ENCODE results near the gene SMURF1.

SMURF1 gene

DNA sequence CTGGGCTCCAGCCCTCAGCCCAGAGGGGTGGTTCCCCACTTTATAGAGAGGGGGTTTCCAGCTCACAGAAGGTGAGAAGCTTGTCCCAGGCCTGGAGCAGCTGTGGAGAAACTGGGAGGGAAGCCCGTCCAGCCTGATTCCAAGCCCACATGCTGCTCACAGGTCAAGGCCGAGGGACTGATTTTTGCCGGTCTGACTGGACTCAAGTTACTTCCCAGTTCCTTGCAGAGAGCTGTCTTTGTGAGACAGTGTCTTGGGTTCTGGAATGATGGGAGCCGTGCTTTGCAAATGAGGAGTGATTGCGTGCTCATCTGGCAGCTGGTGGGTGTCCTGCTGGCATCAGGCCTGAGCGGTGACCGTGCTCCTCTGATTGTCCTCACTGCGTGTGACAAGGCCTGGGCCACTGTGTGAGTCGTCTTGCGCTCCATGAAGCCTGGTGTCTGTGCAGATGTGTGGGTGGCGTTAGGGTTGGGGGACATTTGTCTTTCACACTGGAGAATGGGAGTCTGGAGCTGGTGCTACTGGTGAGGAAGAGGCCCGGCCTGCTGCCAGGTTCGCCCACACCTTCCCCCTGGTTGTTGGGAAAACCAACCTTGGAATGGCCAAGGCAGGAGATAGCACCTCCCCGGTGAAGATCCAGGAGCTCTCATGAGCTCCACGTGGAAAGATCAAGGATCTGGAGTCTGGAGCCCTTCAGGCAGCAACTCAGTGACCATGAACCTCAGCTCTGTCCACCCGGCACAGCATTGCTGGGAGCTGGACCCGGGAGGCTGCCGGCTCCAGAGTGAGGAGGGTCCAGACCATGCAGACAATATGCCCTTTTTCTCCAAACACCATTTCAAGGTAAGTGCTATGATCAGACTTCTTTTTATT, 129.6 kb downstream of the SMURF1 start:
- no peaks in the 10 kb centered on the region for H3K79me2 ChIP-seq (ENCODE audit: control insufficient read depth, insufficient read depth, low read length, unreplicated experiment)
- H3K36me3 ChIP-seq (ENCODE audit: insufficient read depth, low read length), result peaks cover 54% of the 10 kb centered on the region
- no peak overlapping the region for H3K27ac ChIP-seq (ENCODE audit: low read depth, low read length)
- no peak overlapping the region for H2AFZ ChIP-seq (ENCODE audit: low read length, unreplicated experiment)
- H3K27me3 ChIP-seq (ENCODE audit: insufficient read depth, low read length), result no peaks in the 10 kb centered on the region
- H3K4me1 ChIP-seq (ENCODE audit: control insufficient read depth, insufficient read depth, low read length, unreplicated experiment), result no peaks in the 10 kb centered on the region
- H3K4me3 ChIP-seq (ENCODE audit: low read depth, low read length), result no peak overlapping the region

DNA sequence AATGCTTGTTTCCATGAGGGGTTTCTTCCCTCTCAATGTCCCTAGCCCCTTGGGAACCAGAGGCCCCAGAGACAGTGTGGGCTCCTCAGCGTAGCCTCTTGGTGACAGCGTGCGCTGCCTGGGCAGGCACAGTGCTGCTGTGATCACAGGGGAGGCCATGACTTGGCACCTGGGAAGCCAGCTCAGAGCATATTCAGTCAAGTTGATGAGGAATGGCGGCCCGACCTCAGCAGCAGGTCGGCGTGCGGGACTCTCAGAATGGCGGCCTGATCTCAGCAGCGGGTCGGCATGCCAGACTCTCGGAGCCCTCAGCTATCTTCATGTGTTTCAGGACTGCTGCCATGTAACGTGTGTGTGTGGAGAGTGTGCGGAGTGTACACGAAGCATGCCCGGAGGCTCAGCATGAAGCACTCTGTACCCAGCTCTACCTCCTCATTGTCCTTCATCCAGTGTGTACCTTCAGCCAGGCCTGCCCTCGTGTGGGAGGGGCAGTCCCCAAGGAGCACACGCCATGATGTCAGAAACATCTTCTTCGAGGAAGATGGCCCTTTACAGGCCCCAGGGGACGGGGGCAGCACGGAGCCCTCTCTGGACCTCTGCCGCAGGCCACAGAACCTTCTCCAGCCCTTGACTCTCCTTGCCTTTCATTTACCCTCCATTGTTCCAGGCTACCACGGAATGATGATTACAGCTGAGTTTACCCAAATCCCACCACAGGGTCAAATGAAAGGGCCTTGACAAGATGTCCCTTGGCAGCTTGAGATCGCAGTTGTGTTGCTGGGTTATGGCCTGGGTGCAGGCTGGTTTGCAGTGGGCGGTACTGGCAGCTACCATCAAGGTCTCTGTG, 130.4 kb downstream of the SMURF1 start:
- H3K27me3 ChIP-seq (ENCODE audit: insufficient read depth, low read length), result no peaks in the 10 kb centered on the region
- no peaks in the 10 kb centered on the region for H3K4me1 ChIP-seq (ENCODE audit: control insufficient read depth, insufficient read depth, low read length, unreplicated experiment)
- H3K79me2 ChIP-seq (ENCODE audit: control insufficient read depth, insufficient read depth, low read length, unreplicated experiment), result no peaks in the 10 kb centered on the region
- H3K27ac ChIP-seq (ENCODE audit: low read depth, low read length), result no peak overlapping the region
- H3K36me3 ChIP-seq (ENCODE audit: insufficient read depth, low read length), result peaks cover 51% of the 10 kb centered on the region
- no peak overlapping the region for H3K4me3 ChIP-seq (ENCODE audit: low read depth, low read length)
- H2AFZ ChIP-seq (ENCODE audit: low read length, unreplicated experiment), result no peak overlapping the region

DNA sequence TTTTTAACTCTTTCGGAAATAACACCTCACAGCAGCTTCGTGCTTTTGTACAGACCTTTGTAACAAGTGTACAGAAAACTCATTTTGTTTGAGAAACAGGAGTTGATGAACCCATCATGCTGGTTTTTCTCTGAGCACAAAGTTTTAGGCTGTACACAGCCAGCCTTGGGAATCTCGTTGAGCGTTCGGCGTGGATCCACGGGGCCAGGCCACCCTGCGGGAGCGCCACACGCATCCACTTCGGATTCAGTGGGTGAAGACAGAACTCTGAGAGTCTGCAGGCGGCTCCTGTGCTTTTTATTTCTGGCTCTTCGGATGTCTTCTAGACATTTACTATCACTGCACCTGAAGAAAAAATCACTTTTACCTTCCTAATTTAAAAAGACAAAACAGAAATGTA, 131.2 kb downstream of the SMURF1 start:
- Histone ChIP-seq H2AFZ (ENCODE audit: low read length, unreplicated experiment) (no peak overlapping the region), H3K79me2 (ENCODE audit: control insufficient read depth, insufficient read depth, low read length, unreplicated experiment) (no peaks in the 10 kb centered on the region), H3K4me3 (ENCODE audit: low read depth, low read length) (no peak overlapping the region), H3K27ac (ENCODE audit: low read depth, low read length) (no peak overlapping the region), H3K4me1 (ENCODE audit: control insufficient read depth, insufficient read depth, low read length, unreplicated experiment) (no peaks in the 10 kb centered on the region), H3K27me3 (ENCODE audit: insufficient read depth, low read length) (no peaks in the 10 kb centered on the region), H3K36me3 (ENCODE audit: insufficient read depth, low read length) (peaks cover 52% of the 10 kb centered on the region)

DNA sequence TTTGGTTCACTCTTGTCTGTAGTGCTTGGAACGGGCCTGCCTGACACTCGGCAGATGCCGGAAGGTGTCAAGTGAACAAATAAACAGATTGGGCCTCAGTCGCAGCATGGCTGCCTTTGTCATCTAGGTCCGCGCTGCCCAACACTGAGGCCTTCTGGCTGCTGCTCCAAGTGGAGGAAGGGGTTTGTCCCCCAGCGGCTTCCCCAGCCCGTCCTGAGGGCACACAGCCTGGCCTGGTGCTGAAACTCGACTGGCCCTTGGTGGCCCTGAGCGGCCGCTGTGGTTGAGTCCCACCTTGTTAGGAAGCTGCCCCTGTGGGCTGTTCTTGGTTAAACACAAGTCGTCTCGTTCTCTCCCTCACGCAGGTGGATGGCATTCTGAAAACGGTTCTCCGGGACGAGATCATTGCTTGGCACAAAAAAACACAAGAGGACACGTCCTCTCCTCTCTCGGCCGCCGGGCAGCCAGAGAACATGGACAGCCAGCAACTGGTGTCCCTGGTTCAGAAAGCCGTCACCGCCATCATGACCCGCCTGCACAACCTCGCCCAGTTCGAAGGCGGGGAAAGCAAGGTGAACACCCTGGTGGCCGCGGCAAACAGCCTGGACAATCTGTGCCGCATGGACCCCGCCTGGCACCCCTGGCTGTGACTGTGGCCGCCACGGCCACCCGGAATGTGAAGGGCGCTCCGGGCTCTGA, 132.1 kb downstream of the SMURF1 start:
- Histone ChIP-seq H3K79me2 (ENCODE audit: control insufficient read depth, insufficient read depth, low read length, unreplicated experiment) (no peaks in the 10 kb centered on the region), H2AFZ (ENCODE audit: low read length, unreplicated experiment) (no peak overlapping the region), H3K4me3 (ENCODE audit: low read depth, low read length) (no peak overlapping the region), H3K4me1 (ENCODE audit: control insufficient read depth, insufficient read depth, low read length, unreplicated experiment) (no peaks in the 10 kb centered on the region), H3K27ac (ENCODE audit: low read depth, low read length) (no peak overlapping the region), H3K27me3 (ENCODE audit: insufficient read depth, low read length) (no peaks in the 10 kb centered on the region), H3K36me3 (ENCODE audit: insufficient read depth, low read length) (peaks cover 54% of the 10 kb centered on the region)

DNA sequence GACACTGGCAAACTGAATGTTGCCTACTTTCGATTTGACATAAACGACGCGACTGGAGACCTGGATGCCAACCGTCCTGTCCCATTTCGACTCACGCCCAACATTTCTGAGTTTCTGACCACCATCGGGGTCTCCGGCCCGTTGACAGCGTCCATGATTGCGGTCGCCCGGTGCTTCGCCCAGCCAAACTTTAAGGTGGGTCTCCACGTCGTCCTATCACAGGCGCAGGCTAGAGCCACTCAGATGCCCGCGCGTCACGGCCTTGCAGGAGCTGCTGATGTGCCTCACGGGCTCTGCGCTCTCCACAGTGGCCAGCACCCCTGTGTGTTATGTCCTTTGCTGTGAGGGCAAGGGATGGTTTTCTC, 132.6 kb downstream of the SMURF1 start:
- H3K36me3 ChIP-seq (ENCODE audit: insufficient read depth, low read length), result peaks cover 51% of the 10 kb centered on the region

GRCh38 chr7:99010281-99010680, 133.6 kb downstream of the SMURF1 start:
- Histone ChIP-seq H3K27ac (ENCODE audit: low read depth, low read length) (no peak overlapping the region), H3K4me1 (ENCODE audit: control insufficient read depth, insufficient read depth, low read length, unreplicated experiment) (no peaks in the 10 kb centered on the region), H3K4me3 (ENCODE audit: low read depth, low read length) (no peak overlapping the region), H3K27me3 (ENCODE audit: insufficient read depth, low read length) (no peaks in the 10 kb centered on the region), H2AFZ (ENCODE audit: low read length, unreplicated experiment) (no peak overlapping the region), H3K79me2 (ENCODE audit: control insufficient read depth, insufficient read depth, low read length, unreplicated experiment) (no peaks in the 10 kb centered on the region), H3K36me3 (ENCODE audit: insufficient read depth, low read length) (peaks cover 46% of the 10 kb centered on the region)

More for the DNA sequence above, 132.6 kb downstream of the SMURF1 start:
- H3K79me2 ChIP-seq (ENCODE audit: control insufficient read depth, insufficient read depth, low read length, unreplicated experiment), result no peaks in the 10 kb centered on the region
- H3K27ac ChIP-seq (ENCODE audit: low read depth, low read length), result no peak overlapping the region
- H3K4me1 ChIP-seq (ENCODE audit: control insufficient read depth, insufficient read depth, low read length, unreplicated experiment), result no peaks in the 10 kb centered on the region
- no peak overlapping the region for H2AFZ ChIP-seq (ENCODE audit: low read length, unreplicated experiment)
- no peaks in the 10 kb centered on the region for H3K27me3 ChIP-seq (ENCODE audit: insufficient read depth, low read length)
- no peak overlapping the region for H3K4me3 ChIP-seq (ENCODE audit: low read depth, low read length)

- Histone ChIP-seq H3K27ac (ENCODE audit: low read depth, low read length) (no peak overlapping the region), H3K27me3 (ENCODE audit: insufficient read depth, low read length) (no peaks in the 10 kb centered on the region), H3K4me1 (ENCODE audit: control insufficient read depth, insufficient read depth, low read length, unreplicated experiment) (no peaks in the 10 kb centered on the region), H3K36me3 (ENCODE audit: insufficient read depth, low read length) (peaks cover 47% of the 10 kb centered on the region), H3K4me3 (ENCODE audit: low read depth, low read length) (no peak overlapping the region), H2AFZ (ENCODE audit: low read length, unreplicated experiment) (no peak overlapping the region), H3K79me2 (ENCODE audit: control insufficient read depth, insufficient read depth, low read length, unreplicated experiment) (no peaks in the 10 kb centered on the region)
Measured at GRCh38 chr7:99008921-99009530, 134.9 kb downstream of the SMURF1 start.

DNA sequence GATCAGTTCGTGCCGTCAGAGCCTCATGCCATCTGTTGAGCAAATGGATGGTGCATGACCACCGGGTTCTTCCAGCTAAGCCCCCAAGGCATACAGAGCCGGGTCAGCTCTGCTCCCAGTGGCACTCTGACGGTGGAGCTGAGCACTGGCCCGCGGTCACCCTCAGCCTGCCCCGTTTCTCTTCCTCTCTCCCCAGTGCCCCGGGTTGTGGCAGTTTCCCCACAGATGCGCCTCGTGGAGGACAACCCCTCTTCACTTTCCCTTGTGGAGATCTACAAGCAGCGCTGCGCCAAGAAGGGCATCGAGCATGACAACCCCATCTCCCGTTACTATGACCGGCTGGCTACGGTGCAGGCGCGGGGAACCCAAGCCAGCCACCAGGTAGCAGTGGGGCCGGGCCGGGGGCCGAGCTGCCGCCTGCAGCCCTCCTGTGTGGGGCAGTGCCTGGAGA, 135.7 kb downstream of the SMURF1 start:
- Histone ChIP-seq H3K4me3 (ENCODE audit: low read depth, low read length) (no peak overlapping the region), H2AFZ (ENCODE audit: low read length, unreplicated experiment) (no peak overlapping the region), H3K36me3 (ENCODE audit: insufficient read depth, low read length) (peaks cover 40% of the 10 kb centered on the region)

GRCh38 chr7:99006739-99007424, 137.0 kb downstream of the SMURF1 start:
- Histone ChIP-seq H3K27me3 (ENCODE audit: insufficient read depth, low read length) (no peaks in the 10 kb centered on the region), H3K79me2 (ENCODE audit: control insufficient read depth, insufficient read depth, low read length, unreplicated experiment) (no peaks in the 10 kb centered on the region), H2AFZ (ENCODE audit: low read length, unreplicated experiment) (no peak overlapping the region), H3K4me1 (ENCODE audit: control insufficient read depth, insufficient read depth, low read length, unreplicated experiment) (no peaks in the 10 kb centered on the region), H3K36me3 (ENCODE audit: insufficient read depth, low read length) (peaks cover 29% of the 10 kb centered on the region; the same call in 1 of the 2 replicates), H3K4me3 (ENCODE audit: low read depth, low read length) (no peak overlapping the region), H3K27ac (ENCODE audit: low read depth, low read length) (no peak overlapping the region)

More for the DNA sequence above, 135.7 kb downstream of the SMURF1 start:
- Histone ChIP-seq H3K79me2 (ENCODE audit: control insufficient read depth, insufficient read depth, low read length, unreplicated experiment) (no peaks in the 10 kb centered on the region), H3K4me1 (ENCODE audit: control insufficient read depth, insufficient read depth, low read length, unreplicated experiment) (no peaks in the 10 kb centered on the region), H3K27me3 (ENCODE audit: insufficient read depth, low read length) (no peaks in the 10 kb centered on the region), H3K27ac (ENCODE audit: low read depth, low read length) (no peak overlapping the region)

- Histone ChIP-seq H3K79me2 (ENCODE audit: control insufficient read depth, insufficient read depth, low read length, unreplicated experiment) (no peaks in the 10 kb centered on the region), H2AFZ (ENCODE audit: low read length, unreplicated experiment) (no peak overlapping the region), H3K36me3 (ENCODE audit: insufficient read depth, low read length) (peaks cover 18% of the 10 kb centered on the region; the same call in 1 of the 2 replicates), H3K27me3 (ENCODE audit: insufficient read depth, low read length) (no peaks in the 10 kb centered on the region), H3K27ac (ENCODE audit: low read depth, low read length) (no peak overlapping the region), H3K4me3 (ENCODE audit: low read depth, low read length) (no peak overlapping the region), H3K4me1 (ENCODE audit: control insufficient read depth, insufficient read depth, low read length, unreplicated experiment) (no peaks in the 10 kb centered on the region)
Measured at GRCh38 chr7:99005776-99006175, 138.1 kb downstream of the SMURF1 start.

Data from ACC112 (cell line).